ENCODE data around the gene UCK2.

- no peak for TF ChIP-seq EZH2phosphoT487 (IDR thresholded peaks at IDR 0.05; ENCODE audit: borderline replicate concordance, low read length)
- TF ChIP-seq CTCF (IDR thresholded peaks at IDR 0.05; ENCODE audit: low read depth, low read length, poor library complexity, severe bottlenecking) = no peak
Observed at GRCh38 chr1:165915480-165915879, 88.1 kb downstream of the UCK2 start.
